Stimulated activated CD8-positive, alpha-beta memory T cell treated with anti-CD3 and anti-CD28 coated beads, Interleukin-15, amount 100 ng/mL, for 4 hours (primary cell): Measurements from ENCODE around the gene WFIKKN1.

ENCODE experiments used
- DNase-seq, 2 donors: peaks; one replicate each; pipeline ENCODE4 v3.0.0-alpha.2; 2020; ENCODE audit warnings: low read depth in 2 of 2

The WFIKKN1 gene

GRCh38 chr16:657487-657886, 26.7 kb downstream of the WFIKKN1 start:
- no peak for DNase-seq

GRCh38 chr16:658679-659571, 28.1 kb downstream of the WFIKKN1 start:
- DNase-seq, result no peak

GRCh38 chr16:659618-660017, 28.8 kb downstream of the WFIKKN1 start:
- no peak for DNase-seq

GRCh38 chr16:660132-660458, 29.3 kb downstream of the WFIKKN1 start:
- no peak for DNase-seq

GRCh38 chr16:660459-661183, 29.8 kb downstream of the WFIKKN1 start:
- DNase-seq, result peak in 1 of 2 donors; percentile 45

DNA sequence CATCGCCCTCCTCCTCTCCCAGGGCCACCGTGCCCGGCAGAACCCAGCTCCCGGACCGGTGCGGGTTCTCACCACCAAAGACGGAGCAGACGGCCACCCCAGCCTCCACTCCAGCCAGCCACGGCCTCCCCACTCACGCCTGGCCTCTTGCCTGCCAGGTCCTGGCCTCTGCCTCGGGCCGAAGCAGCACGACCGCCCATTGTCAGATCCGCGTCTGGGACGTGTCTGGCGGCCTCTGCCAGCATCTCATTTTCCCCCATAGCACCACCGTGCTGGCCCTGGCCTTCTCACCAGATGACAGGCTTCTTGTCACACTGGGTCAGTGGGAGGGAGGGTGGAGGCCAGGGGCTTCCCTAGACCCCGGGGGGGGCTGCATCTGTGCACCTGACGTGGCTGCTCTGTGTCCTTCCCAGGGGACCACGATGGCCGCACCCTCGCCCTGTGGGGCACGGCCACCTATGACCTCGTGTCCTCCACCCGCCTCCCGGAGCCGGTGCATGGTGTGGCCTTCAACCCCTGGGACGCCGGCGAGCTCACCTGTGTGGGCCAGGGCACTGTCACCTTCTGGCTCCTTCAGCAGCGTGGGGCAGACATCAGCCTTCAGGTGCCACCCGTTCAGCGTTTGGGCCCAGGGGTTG, 30.5 kb downstream of the WFIKKN1 start:
- no peak for DNase-seq

DNA sequence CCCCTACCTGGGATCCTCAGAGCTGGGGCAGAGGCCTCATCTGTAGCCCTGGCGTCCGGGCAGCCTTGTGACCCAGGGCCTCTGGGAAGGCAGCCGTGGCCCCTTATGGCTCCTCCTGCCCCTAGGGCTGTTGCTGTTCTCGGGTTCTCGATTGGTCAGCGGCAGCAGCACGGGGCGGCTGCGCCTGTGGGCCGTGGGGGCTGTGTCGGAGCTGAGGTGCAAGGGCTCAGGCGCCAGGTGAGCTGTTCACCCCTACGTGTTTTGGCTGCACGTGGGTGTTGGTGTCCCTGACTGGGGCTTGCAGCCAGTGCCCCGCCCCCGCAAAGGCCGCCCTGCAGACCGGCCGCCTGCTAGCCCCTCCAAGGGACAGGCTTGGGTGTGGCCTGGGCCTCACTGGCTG, 31.3 kb downstream of the WFIKKN1 start:
- no peak for DNase-seq

DNA sequence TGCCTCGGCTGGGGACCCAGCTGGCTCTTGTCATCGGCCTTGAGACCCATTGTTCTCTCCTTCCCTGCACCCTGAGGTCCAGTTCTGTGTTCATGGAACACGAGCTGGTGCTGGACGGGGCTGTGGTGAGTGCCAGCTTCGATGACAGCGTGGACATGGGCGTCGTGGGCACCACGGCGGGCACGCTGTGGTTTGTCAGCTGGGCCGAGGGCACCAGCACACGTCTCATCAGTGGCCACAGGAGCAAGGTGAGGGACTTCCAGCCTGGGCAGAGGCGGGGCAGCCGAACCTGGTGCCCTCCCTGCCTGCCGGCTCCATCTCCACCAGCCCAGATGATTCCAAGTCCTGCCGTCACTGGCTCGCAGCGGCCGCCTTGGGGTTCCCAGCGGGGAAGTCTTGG, 31.8 kb downstream of the WFIKKN1 start:
- no peak for DNase-seq

GRCh38 chr16:666572-666971, 35.8 kb downstream of the WFIKKN1 start:
- DNase-seq, result no peak

- no peak for DNase-seq
Measured at GRCh38 chr16:667113-667779, 36.5 kb downstream of the WFIKKN1 start.

DNA sequence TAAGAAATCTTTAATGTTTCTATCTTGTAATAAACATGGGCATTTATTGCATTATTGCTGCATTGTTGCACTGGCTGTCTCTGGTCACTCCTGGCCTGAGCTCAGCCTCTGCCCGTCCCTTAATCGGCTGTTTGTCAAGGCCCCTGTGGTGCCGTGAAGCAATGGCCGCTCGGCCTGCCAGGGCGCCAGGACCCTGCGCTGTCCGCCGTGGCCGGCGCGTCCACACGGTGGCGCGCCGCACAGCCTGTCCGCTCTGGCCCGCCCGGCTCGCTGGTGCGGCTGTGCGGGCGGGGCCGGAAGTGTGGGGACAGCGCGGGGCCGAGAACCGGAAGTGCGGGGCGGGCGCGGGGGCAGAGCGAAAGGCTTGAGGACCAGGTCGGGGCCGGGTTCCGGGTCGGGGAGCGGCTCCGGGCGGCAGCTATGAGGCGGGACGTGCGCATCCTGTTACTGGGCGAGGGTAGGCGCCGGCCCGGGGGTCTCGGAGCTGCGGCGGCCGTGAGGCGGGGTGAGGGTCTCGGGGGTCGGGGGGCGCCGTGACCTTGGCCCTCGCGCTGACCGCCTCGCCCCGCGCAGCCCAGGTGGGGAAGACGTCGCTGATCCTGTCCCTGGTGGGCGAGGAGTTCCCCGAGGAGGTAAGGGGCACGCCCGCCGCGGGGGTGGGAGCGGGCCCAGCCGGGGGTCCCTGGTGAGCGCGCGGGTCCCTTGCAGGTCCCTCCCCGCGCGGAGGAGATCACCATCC, 37.2 kb downstream of the WFIKKN1 start, which contains the start of gene RHOT2:
Gene RHOT2 (plus strand): TSS at position 353 of the 739 bp plus-strand sequence. CDS start 68 bp downstream, at position 421.
- peak; percentile 78 to 88 for DNase-seq

- no peak for DNase-seq
Measured at GRCh38 chr16:668519-669171, 37.9 kb downstream of the WFIKKN1 start.

GRCh38 chr16:669666-670065, 38.9 kb downstream of the WFIKKN1 start:
- DNase-seq, result no peak

DNA sequence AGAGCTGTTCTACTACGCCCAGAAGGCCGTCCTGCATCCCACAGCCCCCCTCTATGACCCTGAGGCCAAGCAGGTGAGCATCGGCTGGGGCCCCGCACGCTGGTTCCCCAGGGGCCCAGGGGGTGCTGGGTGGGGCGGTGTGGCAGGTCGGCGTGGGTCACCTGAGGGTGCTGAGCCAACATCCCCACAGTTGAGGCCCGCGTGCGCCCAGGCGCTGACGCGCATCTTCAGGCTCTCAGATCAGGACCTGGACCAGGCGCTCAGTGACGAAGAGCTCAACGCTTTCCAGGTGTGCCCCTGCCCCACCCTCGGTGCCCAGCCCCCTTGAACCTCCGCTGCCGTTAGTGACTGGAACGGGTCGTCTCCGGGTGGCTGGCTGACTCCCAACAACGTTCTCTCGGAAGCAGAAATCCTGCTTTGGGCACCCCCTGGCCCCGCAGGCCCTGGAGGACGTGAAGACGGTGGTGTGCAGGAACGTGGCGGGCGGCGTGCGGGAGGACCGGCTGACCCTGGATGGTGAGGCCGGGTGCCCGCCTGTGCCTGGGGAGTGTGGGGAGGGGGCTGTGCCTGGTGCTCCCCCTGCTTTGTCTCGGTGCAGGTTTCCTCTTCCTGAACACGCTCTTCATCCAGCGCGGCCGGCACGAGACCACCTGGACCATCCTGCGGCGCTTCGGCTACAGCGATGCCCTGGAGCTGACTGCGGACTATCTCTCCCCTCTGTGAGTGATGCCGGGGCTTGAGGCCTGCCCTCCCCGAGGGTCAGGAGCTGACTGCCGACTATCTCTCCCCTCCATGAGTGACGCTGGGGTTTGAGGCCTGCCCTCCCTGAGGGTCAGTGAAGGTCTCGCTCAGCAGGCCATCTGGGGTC, 39.9 kb downstream of the WFIKKN1 start:
- no peak for DNase-seq

- DNase-seq, result no peak
Measured at GRCh38 chr16:671353-672131, 40.8 kb downstream of the WFIKKN1 start.

- DNase-seq, result no peak
Measured at GRCh38 chr16:672371-672770, 41.6 kb downstream of the WFIKKN1 start.

GRCh38 chr16:672851-673250, 42.1 kb downstream of the WFIKKN1 start:
- DNase-seq, result no peak

- DNase-seq, result no peak
Measured at GRCh38 chr16:673399-673991, 42.7 kb downstream of the WFIKKN1 start.
